HCT116 (cell line): ENCODE results near the gene MYO1E. TPM values are rescaled to one million over a fixed set of nuclear protein-coding genes. Genes with fewer than 3 reads are reported as not detected.
A peak's percentile ranks its signal among the peaks of the same experiment; 100 is the strongest.

Source experiments
- ATAC-seq: fragments of 200-7000 bp; cut with Tn5 transposase; 2 replicates; pipeline ENCODE4 v1.9.1; 2020; ENCODE audit warnings: mild to moderate bottlenecking, moderate library complexity
- BruUV-seq: library from RNA; stranded (reverse); fragments of 400-500 nt; replicated peaks from 2 replicates; lab custom pipeline; 2021; lab: Mats Ljungman, UMichigan
- CTCF ChIA-PET: fragments of 300-600 bp; sonication (Branson Sonifier 250); formaldehyde crosslinking; loops from one replicate; lab custom pipeline; 2021; ENCODE audit warnings: antibody characterized with exemption; lab: Charles Lee
- POLR2A ChIA-PET: fragments of 300-600, 350-600 bp; sonication (Branson Sonifier 250); formaldehyde crosslinking; loops from one replicate; lab custom pipeline; 2021; ENCODE audit warnings: antibody characterized with exemption; lab: Charles Lee
- RAD21 ChIA-PET, 2 experiments: fragments of 300-600 bp; sonication (Branson Sonifier 250); formaldehyde crosslinking; loops; one replicate each; lab custom pipeline; 2023; ENCODE audit warnings: low total read pairs in 2 of 2; ENCODE audit not compliant: uncharacterized antibody in 2 of 2, unreplicated experiment in 2 of 2, low non-redundant PET in 1 of 2; lab: Charles Lee
- DNase-seq: peaks from one replicate; pipeline ENCODE4 v3.0.0-alpha.2; 2010; ENCODE audit warnings: low read depth, low spot score
- H2AFZ ChIP-seq: fragments of 200-600 bp; shearing (Covaris generic), sonication (generic); 2 replicates; pipeline ENCODE4 v1.6.1; 2017; ENCODE audit warnings: low read depth, mixed run types, mixed read lengths, antibody characterized with exemption, low read length; ENCODE audit not compliant: poor library complexity, severe bottlenecking
- H3K27ac ChIP-seq: 2 replicates; pipeline ENCODE4 v1.5.1; 2012; ENCODE audit warnings: low read depth, low read length
- H3K27me3 ChIP-seq: fragments of 200-600 bp; sonication (generic); 2 replicates; pipeline ENCODE4 v1.6.1; 2016; ENCODE audit warnings: mixed run types, low read length, mixed read lengths; ENCODE audit not compliant: insufficient read depth
- H3K36me3 ChIP-seq, 2 experiments: fragments of 200-500 bp in 1 of 2; fragments of 200-600 bp in 1 of 2; sonication (Bioruptor generic) in 1 of 2; sonication (generic) in 1 of 2; 2 replicates each; pipeline versions ENCODE4 v1.5.1 to v1.6.1; 2014 to 2016; ENCODE audit warnings: low read length in 2 of 2, inconsistent platforms in 1 of 2, mixed read lengths in 1 of 2, mixed run types in 1 of 2; ENCODE audit not compliant: insufficient read depth in 2 of 2, control insufficient read depth in 1 of 2
- H3K4me1 ChIP-seq, 2 experiments: fragments of 200-600 bp in 1 of 2; sonication (generic) in 1 of 2; 2 replicates each; pipeline versions ENCODE4 v1.5.1 to v1.6.1; 2012 to 2017; ENCODE audit warnings: low read length in 2 of 2, inconsistent platforms in 1 of 2, mild to moderate bottlenecking in 1 of 2, mixed read lengths in 1 of 2, mixed run types in 1 of 2, moderate library complexity in 1 of 2; ENCODE audit not compliant: insufficient read depth in 2 of 2, control insufficient read depth in 1 of 2
- H3K4me2 ChIP-seq: fragments of 200-600 bp; sonication (generic); 2 replicates; pipeline ENCODE4 v1.6.1; 2017; ENCODE audit warnings: mixed run types, low read length, mixed read lengths
- H3K4me3 ChIP-seq, 2 experiments: fragments of 200-600 bp in 1 of 2; sonication (generic) in 1 of 2; replicated peaks in 1 of 2; 2 replicates each; pipeline ENCODE4 v1.5.1; 2011 to 2016; ENCODE audit warnings: low read length in 2 of 2, control low read depth in 1 of 2, low read depth in 1 of 2, mild to moderate bottlenecking in 1 of 2, mixed read lengths in 1 of 2, mixed run types in 1 of 2
- H3K79me2 ChIP-seq: fragments of 200-600 bp; sonication (generic); 2 replicates; pipeline ENCODE4 v1.6.1; 2017; ENCODE audit warnings: mild to moderate bottlenecking, mixed run types, low read length, moderate library complexity, mixed read lengths; ENCODE audit not compliant: insufficient read depth
- H3K9ac ChIP-seq: fragments of 200-600 bp; sonication (generic); 2 replicates; pipeline ENCODE4 v1.6.1; 2016; ENCODE audit warnings: low read length, mixed read lengths
- H3K9me2 ChIP-seq: fragments of 200-600 bp; sonication (generic), shearing (Covaris generic); 2 replicates; pipeline ENCODE4 v1.6.1; 2017; ENCODE audit warnings: mixed run types, mild to moderate bottlenecking, moderate library complexity; ENCODE audit not compliant: insufficient read depth
- H3K9me3 ChIP-seq, 2 experiments: fragments of 200-500 bp in 1 of 2; fragments of 200-600 bp in 1 of 2; sonication (Bioruptor generic) in 1 of 2; sonication (generic) in 1 of 2; 2 replicates each; pipeline ENCODE4 v1.6.1; 2014 to 2017; ENCODE audit warnings: low read length in 2 of 2, mixed read lengths in 2 of 2, inconsistent platforms in 1 of 2, low read depth in 1 of 2, mild to moderate bottlenecking in 1 of 2, mixed run types in 1 of 2, moderate library complexity in 1 of 2; ENCODE audit not compliant: control insufficient read depth in 1 of 2, insufficient read depth in 1 of 2
- H4K20me1 ChIP-seq: fragments of 200-600 bp; sonication (generic), shearing (Covaris generic); 2 replicates; pipeline ENCODE4 v1.6.1; 2017; ENCODE audit warnings: mixed run types, mild to moderate bottlenecking, moderate library complexity; ENCODE audit not compliant: insufficient read depth
- EZH2phosphoT487 ChIP-seq: fragments of 200-600 bp; IDR thresholded peaks from 2 replicates; pipeline ENCODE4 v1.6.1; 2018; ENCODE audit warnings: antibody characterized with exemption, borderline replicate concordance
- SRF ChIP-seq: IDR thresholded peaks from 2 replicates; pipeline ENCODE4 v1.6.1; 2012; ENCODE audit warnings: low read depth
- TCF7L2 ChIP-seq: IDR thresholded peaks from 2 replicates; pipeline ENCODE4 v1.7.0; 2011; ENCODE audit warnings: borderline replicate concordance, inconsistent platforms; ENCODE audit not compliant: insufficient read depth, insufficient read length; ENCODE audit errors: extremely low read depth
- ZNF274 ChIP-seq: fragments of 200-500 bp; sonication (Bioruptor generic); IDR thresholded peaks from 2 replicates; pipeline ENCODE4 v1.6.1; 2014; ENCODE audit warnings: mild to moderate bottlenecking, low read depth, low read length, inconsistent platforms
- intact Hi-C: fragments of 100-400 bp; cut with micrococcal nuclease; formaldehyde crosslinking; loops from 2 replicates; pipeline ENCODE4 v1.10.0; 2022
- total RNA-seq: library from RNA; stranded (reverse); gene quantifications from one replicate; pipeline ENCODE4 v1.2.1, GENCODE V29; 2021; ENCODE audit not compliant: unreplicated experiment
- TF ChIP-seq, protein P1 (sequence below), 3 experiments: fragments of 200-600 bp in 1 of 3; sonication (generic) in 1 of 3; IDR thresholded peaks in 2 of 3; conservative IDR thresholded peaks in 1 of 3; 2 replicates each; pipeline ENCODE4 v1.5.1; 2012 to 2017; ENCODE audit warnings: low read depth in 2 of 3, low read length in 2 of 3, antibody characterized with exemption in 1 of 3, borderline replicate concordance in 1 of 3, control low read depth in 1 of 3, mild to moderate bottlenecking in 1 of 3, mixed read lengths in 1 of 3, mixed run types in 1 of 3, moderate library complexity in 1 of 3; ENCODE audit not compliant: insufficient read depth in 1 of 3
- TF ChIP-seq, protein P2 (sequence below): IDR thresholded peaks from 2 replicates; pipeline ENCODE4 v1.6.1; 2011; ENCODE audit warnings: mild to moderate bottlenecking, low read length, moderate library complexity; ENCODE audit not compliant: insufficient replicate concordance; ENCODE audit errors: extremely low read depth

MYO1E gene
- total RNA-seq, 1 experiment from 2014 or later = 182 TPM

- TF ChIP-seq, protein P1, sequence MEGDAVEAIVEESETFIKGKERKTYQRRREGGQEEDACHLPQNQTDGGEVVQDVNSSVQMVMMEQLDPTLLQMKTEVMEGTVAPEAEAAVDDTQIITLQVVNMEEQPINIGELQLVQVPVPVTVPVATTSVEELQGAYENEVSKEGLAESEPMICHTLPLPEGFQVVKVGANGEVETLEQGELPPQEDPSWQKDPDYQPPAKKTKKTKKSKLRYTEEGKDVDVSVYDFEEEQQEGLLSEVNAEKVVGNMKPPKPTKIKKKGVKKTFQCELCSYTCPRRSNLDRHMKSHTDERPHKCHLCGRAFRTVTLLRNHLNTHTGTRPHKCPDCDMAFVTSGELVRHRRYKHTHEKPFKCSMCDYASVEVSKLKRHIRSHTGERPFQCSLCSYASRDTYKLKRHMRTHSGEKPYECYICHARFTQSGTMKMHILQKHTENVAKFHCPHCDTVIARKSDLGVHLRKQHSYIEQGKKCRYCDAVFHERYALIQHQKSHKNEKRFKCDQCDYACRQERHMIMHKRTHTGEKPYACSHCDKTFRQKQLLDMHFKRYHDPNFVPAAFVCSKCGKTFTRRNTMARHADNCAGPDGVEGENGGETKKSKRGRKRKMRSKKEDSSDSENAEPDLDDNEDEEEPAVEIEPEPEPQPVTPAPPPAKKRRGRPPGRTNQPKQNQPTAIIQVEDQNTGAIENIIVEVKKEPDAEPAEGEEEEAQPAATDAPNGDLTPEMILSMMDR (IDR thresholded peaks at IDR 0.05 in 2 of 3, conservative IDR thresholded peaks at IDR 0.05 in 1 of 3; ENCODE audit: borderline replicate concordance in 1 of 3, insufficient read depth in 1 of 3, low read depth in 2 of 3, low read length in 2 of 3) = peak; percentile 5 to 17 (median 9); a peak in 1 of 6 replicates
- TF ChIP-seq EZH2phosphoT487 = no peak
- no peak overlapping the region for H2AFZ ChIP-seq
- DNase-seq (no peak), ATAC-seq (peak; percentile 76)
- no peak overlapping the region for H3K4me3 ChIP-seq
- no peak overlapping the region for H3K27ac ChIP-seq
- intact Hi-C loops = no loop called here
- ChIA-PET POLR2A (no interaction called here), CTCF (no interaction called here), RAD21 (no interaction called here)
- no peaks in the 10 kb centered on the region for H3K27me3 ChIP-seq
- H3K9ac ChIP-seq = no peak overlapping the region
- H4K20me1 ChIP-seq = no peaks in the 10 kb centered on the region
- no peaks in the 10 kb centered on the region for H3K79me2 ChIP-seq
- H3K36me3 ChIP-seq = peaks cover 4 to 38% of the 10 kb centered on the region in 2 experiments; a peak in 1 of 4 replicates
- no peaks in the 10 kb centered on the region for H3K9me2 ChIP-seq
- no peak overlapping the region for H3K4me2 ChIP-seq
- no TSS peak for BruUV-seq
- H3K9me3 ChIP-seq = peaks cover 3 to 16% of the 10 kb centered on the region in 2 experiments; a peak in 2 of 4 replicates
- H3K4me1 ChIP-seq = peaks cover 0 to 2% of the 10 kb centered on the region in 2 experiments; a peak in 1 of 4 replicates
Measured at GRCh38 chr15:59185725-59186124, 186.9 kb downstream of the MYO1E start.

- no peaks in the 10 kb centered on the region for H3K9me2 ChIP-seq
- 0 out of 4 replicates have a peak, but pooled peaks cover 0 to under 1% of the 10 kb centered on the region in 2 experiments for H3K4me1 ChIP-seq
- BruUV-seq = no TSS peak
- ATAC-seq = no peak
- peaks cover 3 to 16% of the 10 kb centered on the region in 2 experiments; a peak in 2 of 4 replicates for H3K9me3 ChIP-seq
- intact Hi-C loops = no loop called here
- no peak overlapping the region for H3K9ac ChIP-seq
- no peak for DNase-seq
- H3K4me3 ChIP-seq = no peak overlapping the region
- H2AFZ ChIP-seq = no peak overlapping the region
- ChIA-PET POLR2A (no interaction called here), CTCF (no interaction called here), RAD21 (no interaction called here)
- no peaks in the 10 kb centered on the region for H3K27me3 ChIP-seq
- no peaks in the 10 kb centered on the region for H4K20me1 ChIP-seq
- H3K79me2 ChIP-seq = no peaks in the 10 kb centered on the region
- no peak overlapping the region for H3K27ac ChIP-seq
- TF ChIP-seq, protein P2, sequence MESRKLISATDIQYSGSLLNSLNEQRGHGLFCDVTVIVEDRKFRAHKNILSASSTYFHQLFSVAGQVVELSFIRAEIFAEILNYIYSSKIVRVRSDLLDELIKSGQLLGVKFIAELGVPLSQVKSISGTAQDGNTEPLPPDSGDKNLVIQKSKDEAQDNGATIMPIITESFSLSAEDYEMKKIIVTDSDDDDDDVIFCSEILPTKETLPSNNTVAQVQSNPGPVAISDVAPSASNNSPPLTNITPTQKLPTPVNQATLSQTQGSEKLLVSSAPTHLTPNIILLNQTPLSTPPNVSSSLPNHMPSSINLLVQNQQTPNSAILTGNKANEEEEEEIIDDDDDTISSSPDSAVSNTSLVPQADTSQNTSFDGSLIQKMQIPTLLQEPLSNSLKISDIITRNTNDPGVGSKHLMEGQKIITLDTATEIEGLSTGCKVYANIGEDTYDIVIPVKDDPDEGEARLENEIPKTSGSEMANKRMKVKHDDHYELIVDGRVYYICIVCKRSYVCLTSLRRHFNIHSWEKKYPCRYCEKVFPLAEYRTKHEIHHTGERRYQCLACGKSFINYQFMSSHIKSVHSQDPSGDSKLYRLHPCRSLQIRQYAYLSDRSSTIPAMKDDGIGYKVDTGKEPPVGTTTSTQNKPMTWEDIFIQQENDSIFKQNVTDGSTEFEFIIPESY = no peak
- TF ChIP-seq TCF7L2 = no peak
- TF ChIP-seq SRF = no peak
- TF ChIP-seq ZNF274 = no peak
- H3K4me2 ChIP-seq = no peak overlapping the region
- peaks cover 6 to 30% of the 10 kb centered on the region in 2 experiments; a peak in 2 of 4 replicates for H3K36me3 ChIP-seq
Measured at GRCh38 chr15:59180945-59181600, 191.6 kb downstream of the MYO1E start.
